CD4-positive, alpha-beta T cell treated with Interleukin-12 subunit alpha and Interleukin-12 subunit beta, for 1 hour (primary cell): ENCODE measurements around the gene RAB11FIP5.
"Not testable (repeated sequence)": the region's sequence is repeated elsewhere in the genome, so short reads cannot be mapped to it uniquely, and the experiment has no call there.

Experiments used
- DNase-seq: peaks from one replicate; pipeline ENCODE4 v3.0.0-alpha.2; 2020

RAB11FIP5 gene

GRCh38 chr2:73067043-73067442, 45.7 kb downstream of the RAB11FIP5 start:
- DNase-seq: no peak

GRCh38 chr2:73065070-73065469, 47.7 kb downstream of the RAB11FIP5 start:
- not testable (repeated sequence) for DNase-seq

- DNase-seq: no peak
Measured at GRCh38 chr2:73063909-73064875, 48.6 kb downstream of the RAB11FIP5 start.

GRCh38 chr2:73063472-73063871, 49.3 kb downstream of the RAB11FIP5 start:
- no peak for DNase-seq

- no peak for DNase-seq
Measured at GRCh38 chr2:73059106-73059505, 53.6 kb downstream of the RAB11FIP5 start.

GRCh38 chr2:73054980-73055379, 57.8 kb downstream of the RAB11FIP5 start:
- no peak for DNase-seq

- no peak for DNase-seq
Measured at GRCh38 chr2:73053316-73054114, 59.2 kb downstream of the RAB11FIP5 start.

- no peak for DNase-seq
Measured at GRCh38 chr2:73050121-73050545, 62.6 kb downstream of the RAB11FIP5 start.

GRCh38 chr2:73043929-73044832, 68.6 kb downstream of the RAB11FIP5 start:
- DNase-seq: no peak

- DNase-seq: no peak
Measured at GRCh38 chr2:73043276-73043675, 69.5 kb downstream of the RAB11FIP5 start.

- DNase-seq: no peak
Measured at GRCh38 chr2:73037947-73038585, 74.7 kb downstream of the RAB11FIP5 start.

GRCh38 chr2:73036766-73037165, 76.0 kb downstream of the RAB11FIP5 start:
- no peak for DNase-seq

GRCh38 chr2:73035899-73036711, 76.6 kb downstream of the RAB11FIP5 start:
- no peak for DNase-seq

- DNase-seq: no peak
Measured at GRCh38 chr2:73034661-73035375, 77.9 kb downstream of the RAB11FIP5 start.

- DNase-seq: no peak
Measured at GRCh38 chr2:73033766-73034381, 78.9 kb downstream of the RAB11FIP5 start.

- no peak for DNase-seq
Measured at GRCh38 chr2:73033142-73033765, 79.5 kb downstream of the RAB11FIP5 start.

- no peak for DNase-seq
Measured at GRCh38 chr2:73032702-73033097, 80.0 kb downstream of the RAB11FIP5 start.

GRCh38 chr2:73031725-73032701, 80.7 kb downstream of the RAB11FIP5 start:
- no peak for DNase-seq
